GM21786 (cell line): ENCODE data around the gene HLA-E.

Experiments
- ATAC-seq: cut with Tn5 transposase; IDR thresholded peaks from one replicate; pipeline ENCODE4 v1.9.1; 2021; ENCODE audit not compliant: unreplicated experiment

The HLA-E gene

DNA sequence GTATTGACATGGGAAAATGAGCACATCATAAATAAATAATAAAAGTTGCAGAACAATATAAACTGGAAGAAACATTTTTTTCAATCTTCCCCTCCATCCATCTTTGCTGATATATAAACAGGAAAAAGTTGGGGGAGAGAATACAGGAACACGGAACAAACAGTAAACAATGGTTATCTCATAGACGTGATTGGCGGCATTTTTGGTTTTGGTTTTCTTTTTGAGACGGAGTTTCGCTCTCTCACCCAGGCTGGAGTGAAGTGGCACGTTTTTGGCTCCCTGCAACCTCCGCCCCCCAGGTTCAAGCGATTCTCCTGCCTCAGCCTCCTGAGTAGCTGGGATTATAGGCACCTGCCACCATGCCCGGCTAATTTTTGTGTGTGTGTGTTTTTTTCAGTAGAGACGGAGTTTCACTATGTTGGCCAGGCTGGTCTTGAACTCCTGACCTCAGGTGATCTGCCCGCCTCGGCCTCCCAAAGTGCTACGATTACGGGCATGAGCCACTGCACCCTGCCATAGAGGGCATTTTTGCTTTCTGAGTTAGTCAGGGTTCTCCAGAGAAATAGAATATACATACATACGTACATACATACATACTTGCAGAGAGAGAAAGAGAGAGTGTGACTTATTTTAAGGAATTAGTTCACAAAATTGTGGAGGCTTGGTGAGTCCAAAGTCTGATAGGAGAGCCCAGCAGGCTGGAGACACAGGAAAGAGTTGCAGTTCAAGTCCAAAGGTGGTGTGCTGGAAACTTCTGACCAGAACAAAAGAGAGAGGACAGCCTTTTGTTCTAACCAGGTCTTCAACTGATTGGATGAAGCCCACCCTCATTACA is 44.4 kb downstream of the HLA-E start:
- ATAC-seq: no peak

DNA sequence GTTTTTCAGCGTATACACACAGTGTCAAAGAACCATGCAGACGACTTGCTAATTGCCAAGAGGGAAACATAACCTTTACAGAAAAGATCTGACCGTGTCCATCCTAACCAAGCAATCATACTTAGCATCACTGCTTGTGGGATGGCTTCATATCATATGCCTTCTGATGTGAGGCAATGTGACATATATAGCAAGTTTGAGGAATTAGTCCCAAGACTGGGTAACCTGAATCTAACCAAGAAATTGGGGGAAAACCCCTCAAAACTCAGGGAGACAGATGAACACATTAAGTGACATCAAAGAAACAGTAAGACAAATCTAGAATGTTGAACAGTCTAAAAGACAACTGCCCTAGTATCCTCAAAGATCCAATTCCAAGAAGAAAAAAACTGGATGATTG is 48.6 kb downstream of the HLA-E start:
- no peak for ATAC-seq

- ATAC-seq: no peak
Observed at GRCh38 chr6:30541515-30542403, 52.5 kb downstream of the HLA-E start.

- no peak for ATAC-seq
Observed at GRCh38 chr6:30542404-30542725, 53.1 kb downstream of the HLA-E start.

DNA sequence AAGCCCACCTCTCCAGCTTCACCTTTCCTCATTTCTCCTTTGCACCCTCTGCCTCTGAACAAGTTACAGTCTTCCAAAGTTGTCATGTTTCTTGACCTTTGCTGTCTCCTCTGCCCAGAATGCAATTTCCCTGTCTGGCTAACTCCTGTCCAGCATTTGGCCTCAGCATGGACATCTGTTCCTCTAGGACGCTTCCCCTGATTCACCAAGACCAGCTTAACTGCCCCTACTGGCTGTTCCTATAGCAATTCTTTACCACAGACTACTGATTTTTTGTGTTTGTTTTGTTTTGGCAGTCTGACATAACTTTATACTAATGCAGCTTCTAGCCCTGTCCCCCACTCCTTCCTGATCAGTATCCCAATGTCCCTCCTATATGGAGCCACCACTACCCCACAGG is 53.6 kb downstream of the HLA-E start:
- ATAC-seq: no peak
